Measurements from ENCODE around the gene TFCP2L1. TPM values are rescaled to one million over a fixed set of nuclear protein-coding genes. Genes with fewer than 3 reads are reported as not detected.

Gene TFCP2L1
- total and polyA plus RNA-seq, 2 of the 4 experiments (the other 2 are of a cell fraction), result not detected

DNA sequence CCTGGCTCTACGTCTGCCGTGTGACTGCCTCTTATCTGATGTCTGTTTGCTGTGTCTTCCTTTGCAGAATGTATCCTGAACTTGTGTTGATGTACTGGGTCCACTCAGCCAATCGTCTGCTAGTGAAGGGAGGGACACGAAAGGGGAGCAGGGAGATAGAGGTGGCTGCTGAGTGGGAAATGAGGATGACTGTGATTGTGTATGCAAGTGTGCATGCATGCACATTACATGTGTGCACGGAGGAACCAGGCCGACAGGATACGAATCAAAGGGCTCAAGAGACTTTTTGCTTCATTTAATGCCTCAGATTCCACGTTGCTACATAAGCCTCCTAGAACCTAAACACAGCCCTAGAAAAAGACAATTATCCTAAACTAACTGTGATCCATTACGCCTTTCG, 111.2 kb downstream of the TFCP2L1 start:
- 65% methylated on average over 5 of the region's 10 CpGs; no CpG with 5 or more reads in 1 of the 2 experiments for WGBS, 2 experiments (ENCODE audit: extremely low coverage in 2 of 2, insufficient read length in 1 of 2)
- Histone ChIP-seq H3K36me3 (ENCODE audit: control insufficient read depth, insufficient read depth, low read length) (no peaks in the 10 kb centered on the region), H4K8ac (ENCODE audit: low read depth in 2 of 2, low read length in 2 of 2) (no peak overlapping the region), H3K79me1 (ENCODE audit: low read depth in 1 of 2, low read length in 2 of 2) (no peaks in the 10 kb centered on the region), H3K27ac (ENCODE audit: insufficient read depth, low read length) (no peak overlapping the region), H2AK5ac (ENCODE audit: low read depth, low read length) (no peak overlapping the region), H3K9me1 (ENCODE audit: insufficient read depth, low read length) (no peaks in the 10 kb centered on the region), H3K9ac (ENCODE audit: low read depth, low read length) (no peak overlapping the region), H4K20me1 (ENCODE audit: insufficient read depth, low read length) (no peaks in the 10 kb centered on the region), H2BK120ac (ENCODE audit: low read depth, low read length) (no peak overlapping the region), H3K4ac (ENCODE audit: low read depth, low read length) (no peak overlapping the region), H4K91ac (ENCODE audit: insufficient read depth, low read depth, low read length) (no peak overlapping the region), H4K5ac (ENCODE audit: low read depth, low read length) (no peak overlapping the region), H2AK9ac (replicated peaks; ENCODE audit: low read depth, low read length, poor library complexity) (no peak overlapping the region), H3K4me2 (ENCODE audit: low read depth, low read length) (no peak overlapping the region), H3K18ac (ENCODE audit: low read depth, low read length) (no peak overlapping the region), H3K27me3 (ENCODE audit: control insufficient read depth, insufficient read depth, low read length) (peaks cover 26% of the 10 kb centered on the region), H2AFZ (replicated peaks; ENCODE audit: low read length, poor library complexity) (no peak overlapping the region), H2BK15ac (ENCODE audit: low read depth, low read length) (no peak overlapping the region), H2BK5ac (ENCODE audit: low read depth, low read length, poor library complexity, severe bottlenecking) (no peak overlapping the region), H3K9me3 (ENCODE audit: control insufficient read depth, insufficient read depth, low read length) (no peaks in the 10 kb centered on the region), H3K56ac (ENCODE audit: extremely low read depth, insufficient read depth, low read length) (no peak overlapping the region), H2BK20ac (ENCODE audit: low read depth, low read length) (no peak overlapping the region), H3K4me1 (ENCODE audit: control insufficient read depth, insufficient read depth, low read length) (no peaks in the 10 kb centered on the region), H3K23ac (ENCODE audit: low read depth, low read length) (no peak overlapping the region), H3K14ac (replicated peaks; ENCODE audit: low read depth, low read length) (no peak overlapping the region), H3K4me3 (ENCODE audit: insufficient read depth, low read depth, low read length) (no peak overlapping the region)
- no peak for ATAC-seq (ENCODE audit: low read depth)
- TF ChIP-seq ELK1 (IDR thresholded peaks at IDR 0.05; ENCODE audit: borderline replicate concordance, low read depth, low read length) (no peak), MAZ (IDR thresholded peaks at IDR 0.05; ENCODE audit: borderline replicate concordance, low read depth, low read length) (no peak), RCOR1 (IDR thresholded peaks at IDR 0.05; ENCODE audit: insufficient replicate concordance, low read length) (no peak), SMC3 (IDR thresholded peaks at IDR 0.05; ENCODE audit: low read depth, low read length) (no peak), CHD1 (IDR thresholded peaks at IDR 0.05; ENCODE audit: low read depth, low read length) (no peak), MXI1 (IDR thresholded peaks at IDR 0.05; ENCODE audit: borderline replicate concordance, low read depth, low read length) (no peak), BHLHE40 (IDR thresholded peaks at IDR 0.05; ENCODE audit: low read depth, low read length) (no peak), RFX5 (IDR thresholded peaks at IDR 0.05; ENCODE audit: low read depth, low read length) (no peak), RAD21 (IDR thresholded peaks at IDR 0.05; ENCODE audit: low read length) (no peak), POLR2A (IDR thresholded peaks at IDR 0.05; ENCODE audit: low read depth, low read length) (no peak), FOS (IDR thresholded peaks at IDR 0.05; ENCODE audit: low read depth, low read length) (no peak)
- TF ChIP-seq, protein P1, sequence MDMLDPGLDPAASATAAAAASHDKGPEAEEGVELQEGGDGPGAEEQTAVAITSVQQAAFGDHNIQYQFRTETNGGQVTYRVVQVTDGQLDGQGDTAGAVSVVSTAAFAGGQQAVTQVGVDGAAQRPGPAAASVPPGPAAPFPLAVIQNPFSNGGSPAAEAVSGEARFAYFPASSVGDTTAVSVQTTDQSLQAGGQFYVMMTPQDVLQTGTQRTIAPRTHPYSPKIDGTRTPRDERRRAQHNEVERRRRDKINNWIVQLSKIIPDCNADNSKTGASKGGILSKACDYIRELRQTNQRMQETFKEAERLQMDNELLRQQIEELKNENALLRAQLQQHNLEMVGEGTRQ (IDR thresholded peaks at IDR 0.05; ENCODE audit: low read depth, low read length), result no peak
- TF ChIP-seq, protein P2, sequence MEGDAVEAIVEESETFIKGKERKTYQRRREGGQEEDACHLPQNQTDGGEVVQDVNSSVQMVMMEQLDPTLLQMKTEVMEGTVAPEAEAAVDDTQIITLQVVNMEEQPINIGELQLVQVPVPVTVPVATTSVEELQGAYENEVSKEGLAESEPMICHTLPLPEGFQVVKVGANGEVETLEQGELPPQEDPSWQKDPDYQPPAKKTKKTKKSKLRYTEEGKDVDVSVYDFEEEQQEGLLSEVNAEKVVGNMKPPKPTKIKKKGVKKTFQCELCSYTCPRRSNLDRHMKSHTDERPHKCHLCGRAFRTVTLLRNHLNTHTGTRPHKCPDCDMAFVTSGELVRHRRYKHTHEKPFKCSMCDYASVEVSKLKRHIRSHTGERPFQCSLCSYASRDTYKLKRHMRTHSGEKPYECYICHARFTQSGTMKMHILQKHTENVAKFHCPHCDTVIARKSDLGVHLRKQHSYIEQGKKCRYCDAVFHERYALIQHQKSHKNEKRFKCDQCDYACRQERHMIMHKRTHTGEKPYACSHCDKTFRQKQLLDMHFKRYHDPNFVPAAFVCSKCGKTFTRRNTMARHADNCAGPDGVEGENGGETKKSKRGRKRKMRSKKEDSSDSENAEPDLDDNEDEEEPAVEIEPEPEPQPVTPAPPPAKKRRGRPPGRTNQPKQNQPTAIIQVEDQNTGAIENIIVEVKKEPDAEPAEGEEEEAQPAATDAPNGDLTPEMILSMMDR (conservative IDR thresholded peaks at IDR 0.05; ENCODE audit: low read depth, low read length), result no peak
- in situ Hi-C loops (cut with MboI; ENCODE audit: low sequenced_read_pairs) (no loop called here), dilution Hi-C loops (cut with HindIII; ENCODE audit: low sequenced_read_pairs, unreplicated experiment) (no loop called here), intact Hi-C loops (cut with micrococcal nuclease) (no loop called here)
- no peak for DNase-seq
- CTCF ChIA-PET, result no interaction called here
- BruUV-seq (replicated peaks), result no TSS peak
- POLR2A ChIA-PET (ENCODE audit: unreplicated experiment), result no interaction called here
